Keratinocyte (primary cell): ENCODE results near the gene PALS2.

Source experiments
- CTCF ChIP-seq, 3 experiments: IDR thresholded peaks in 1 of 3; conservative IDR thresholded peaks in 1 of 3; optimal IDR thresholded peaks in 1 of 3; 2 replicates in 2 of 3; 3 replicates in 1 of 3; pipeline versions ENCODE3 to v1.5.1; 2011; ENCODE audit warnings: low read length in 3 of 3, mild to moderate bottlenecking in 3 of 3, moderate library complexity in 2 of 3, control low read depth in 1 of 3, inconsistent platforms in 1 of 3; ENCODE audit not compliant: insufficient read depth in 2 of 3; ENCODE audit errors: extremely low read depth in 1 of 3
- EZH2 ChIP-seq: IDR thresholded peaks from one replicate; pipeline ENCODE4 v1.6.1; 2012; ENCODE audit warnings: inconsistent platforms, mild to moderate bottlenecking, low read length, moderate library complexity

GRCh38 chr7:24536682-24537081 is 36.6 kb upstream of the PALS2 start:
- TF ChIP-seq CTCF (optimal IDR thresholded peaks at IDR 0.05 in 1 of 3, IDR thresholded peaks at IDR 0.05 in 1 of 3, conservative IDR thresholded peaks at IDR 0.05 in 1 of 3; ENCODE audit: extremely low read depth in 1 of 3, insufficient read depth in 2 of 3, low read length in 3 of 3) = no peak
- no peak for TF ChIP-seq EZH2
